ENCODE results near the gene TMED9. TPM values are rescaled to one million over a fixed set of nuclear protein-coding genes. Genes with fewer than 3 reads are reported as not detected.

Gene TMED9
- total RNA-seq, 4 donors from 2014 or later = 34.4 to 85.9 (median 70.9) TPM

DNA sequence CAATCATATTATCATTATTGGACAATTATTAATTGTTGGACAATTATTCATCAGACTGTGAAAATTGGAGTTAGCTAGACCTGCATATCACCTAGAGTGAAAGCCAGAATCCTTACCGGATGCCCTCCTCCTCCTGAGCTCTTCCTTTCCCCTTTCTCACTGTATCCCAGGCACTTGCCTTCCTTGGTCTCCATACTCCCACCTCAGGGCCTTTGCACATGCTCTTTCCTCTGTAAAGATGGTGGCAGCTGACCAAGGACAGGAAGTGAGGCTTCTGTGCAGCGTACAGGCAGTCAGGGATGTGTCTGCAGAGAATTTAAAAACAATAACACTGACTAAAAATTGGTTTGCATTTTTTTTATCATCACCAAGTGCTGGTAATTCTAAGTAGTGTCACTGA lies 22.1 kb upstream of the TMED9 start:
- no peaks in the 10 kb centered on the region for H3K36me3 ChIP-seq
- no peaks in the 10 kb centered on the region for H3K9me3 ChIP-seq
- H3K4me1 ChIP-seq = no peaks in the 10 kb centered on the region
- no peak overlapping the region for H3K27ac ChIP-seq
- intact Hi-C loops (cut with DNase I; ENCODE audit: low total_unique reads) (no loop called here), in situ Hi-C loops (cut with MboI; ENCODE audit: low pct_ligation_motif_present in 1 of 4, low pct_unique_long_range_greater_than_20kb in 1 of 4, low sequenced_read_pairs in 3 of 4) (no loop called here)
- H3K27me3 ChIP-seq = no peaks in the 10 kb centered on the region
- no peak overlapping the region for H3K4me3 ChIP-seq
- TF ChIP-seq POLR2AphosphoS5 (IDR thresholded peaks at IDR 0.05) (no peak), POLR2A (IDR thresholded peaks at IDR 0.05) (no peak), EP300 (IDR thresholded peaks at IDR 0.05; ENCODE audit: low read depth) (no peak)
- TF ChIP-seq, protein P1, sequence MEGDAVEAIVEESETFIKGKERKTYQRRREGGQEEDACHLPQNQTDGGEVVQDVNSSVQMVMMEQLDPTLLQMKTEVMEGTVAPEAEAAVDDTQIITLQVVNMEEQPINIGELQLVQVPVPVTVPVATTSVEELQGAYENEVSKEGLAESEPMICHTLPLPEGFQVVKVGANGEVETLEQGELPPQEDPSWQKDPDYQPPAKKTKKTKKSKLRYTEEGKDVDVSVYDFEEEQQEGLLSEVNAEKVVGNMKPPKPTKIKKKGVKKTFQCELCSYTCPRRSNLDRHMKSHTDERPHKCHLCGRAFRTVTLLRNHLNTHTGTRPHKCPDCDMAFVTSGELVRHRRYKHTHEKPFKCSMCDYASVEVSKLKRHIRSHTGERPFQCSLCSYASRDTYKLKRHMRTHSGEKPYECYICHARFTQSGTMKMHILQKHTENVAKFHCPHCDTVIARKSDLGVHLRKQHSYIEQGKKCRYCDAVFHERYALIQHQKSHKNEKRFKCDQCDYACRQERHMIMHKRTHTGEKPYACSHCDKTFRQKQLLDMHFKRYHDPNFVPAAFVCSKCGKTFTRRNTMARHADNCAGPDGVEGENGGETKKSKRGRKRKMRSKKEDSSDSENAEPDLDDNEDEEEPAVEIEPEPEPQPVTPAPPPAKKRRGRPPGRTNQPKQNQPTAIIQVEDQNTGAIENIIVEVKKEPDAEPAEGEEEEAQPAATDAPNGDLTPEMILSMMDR (IDR thresholded peaks at IDR 0.05) = no peak
- 69 to 87% methylated on average over 2 of the region's 2 CpGs for WGBS, 2 donors (ENCODE audit: low coverage in 1 of 2)
- no peak for DNase-seq

DNA sequence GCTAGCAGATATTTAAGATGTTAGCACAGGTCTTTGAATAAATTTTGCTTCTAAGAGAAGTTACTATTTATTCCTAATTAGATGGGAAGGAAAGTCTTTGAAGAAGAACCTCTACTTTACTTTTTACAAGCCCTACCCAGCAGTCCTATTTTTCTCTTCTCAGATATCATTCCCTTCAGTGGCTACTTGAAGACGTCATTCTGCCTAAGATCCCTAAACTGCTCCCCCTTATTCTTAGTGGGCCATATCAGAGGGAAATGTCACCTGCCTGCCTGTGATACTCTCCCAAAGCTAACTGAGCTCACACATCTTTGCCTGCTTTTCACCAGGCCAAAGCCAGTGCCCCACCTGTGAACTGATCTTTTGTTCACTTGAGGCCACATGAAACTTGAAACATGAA lies 16.5 kb upstream of the TMED9 start:
- H3K4me3 ChIP-seq = no peak overlapping the region
- intact Hi-C loops (cut with DNase I; ENCODE audit: low total_unique reads) (no loop called here), in situ Hi-C loops (cut with MboI; ENCODE audit: low pct_ligation_motif_present in 1 of 4, low pct_unique_long_range_greater_than_20kb in 1 of 4, low sequenced_read_pairs in 3 of 4) (no loop called here)
- no peaks in the 10 kb centered on the region for H3K27me3 ChIP-seq
- H3K4me1 ChIP-seq = no peaks in the 10 kb centered on the region
- H3K9me3 ChIP-seq = no peaks in the 10 kb centered on the region
- H3K27ac ChIP-seq = no peak overlapping the region
- TF ChIP-seq POLR2A (IDR thresholded peaks at IDR 0.05) = no peak
- TF ChIP-seq POLR2AphosphoS5 (IDR thresholded peaks at IDR 0.05) = no peak
- TF ChIP-seq, protein P1 (IDR thresholded peaks at IDR 0.05) = no peak
- TF ChIP-seq EP300 (IDR thresholded peaks at IDR 0.05; ENCODE audit: low read depth) = no peak
- WGBS, 2 donors (ENCODE audit: low coverage in 1 of 2) = 58 to 80% methylated on average over 1 of the region's 1 CpG
- no peak for DNase-seq
- no peaks in the 10 kb centered on the region for H3K36me3 ChIP-seq

DNA sequence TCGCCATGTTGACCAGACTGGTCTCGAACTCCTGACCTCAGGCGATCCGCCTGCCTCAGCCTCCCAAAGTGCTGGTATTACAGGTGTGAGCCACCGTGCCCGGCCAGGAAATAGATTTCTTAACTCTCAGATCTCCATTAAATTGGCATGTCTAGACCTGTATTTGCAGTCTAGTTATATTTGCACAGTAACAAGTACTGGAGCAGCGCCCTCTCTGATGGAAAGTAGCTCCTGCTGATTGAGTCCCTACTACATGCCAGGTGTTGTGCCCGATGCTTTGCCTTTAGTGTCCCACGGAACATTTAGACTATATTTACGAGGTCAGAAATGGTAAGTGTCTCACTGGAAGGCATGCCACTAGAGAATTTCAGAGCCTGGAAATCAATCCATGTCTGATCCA lies 15.8 kb upstream of the TMED9 start:
- no peak overlapping the region for H3K4me3 ChIP-seq
- no peak overlapping the region for H3K27ac ChIP-seq
- H3K9me3 ChIP-seq = no peaks in the 10 kb centered on the region
- H3K27me3 ChIP-seq = no peaks in the 10 kb centered on the region
- no peak for TF ChIP-seq POLR2A (IDR thresholded peaks at IDR 0.05)
- TF ChIP-seq, protein P1 (IDR thresholded peaks at IDR 0.05) = no peak
- no peak for TF ChIP-seq EP300 (IDR thresholded peaks at IDR 0.05; ENCODE audit: low read depth)
- TF ChIP-seq POLR2AphosphoS5 (IDR thresholded peaks at IDR 0.05) = no peak
- H3K36me3 ChIP-seq = no peaks in the 10 kb centered on the region
- DNase-seq = no peak
- in situ Hi-C loops (cut with MboI; ENCODE audit: low pct_ligation_motif_present in 1 of 4, low pct_unique_long_range_greater_than_20kb in 1 of 4, low sequenced_read_pairs in 3 of 4) (no loop called here), intact Hi-C loops (cut with DNase I; ENCODE audit: low total_unique reads) (no loop called here)
- no peaks in the 10 kb centered on the region for H3K4me1 ChIP-seq
- WGBS, 2 donors (ENCODE audit: low coverage in 1 of 2) = 72 to 80% methylated on average over 1 to 10 of the region's 10 CpGs

DNA sequence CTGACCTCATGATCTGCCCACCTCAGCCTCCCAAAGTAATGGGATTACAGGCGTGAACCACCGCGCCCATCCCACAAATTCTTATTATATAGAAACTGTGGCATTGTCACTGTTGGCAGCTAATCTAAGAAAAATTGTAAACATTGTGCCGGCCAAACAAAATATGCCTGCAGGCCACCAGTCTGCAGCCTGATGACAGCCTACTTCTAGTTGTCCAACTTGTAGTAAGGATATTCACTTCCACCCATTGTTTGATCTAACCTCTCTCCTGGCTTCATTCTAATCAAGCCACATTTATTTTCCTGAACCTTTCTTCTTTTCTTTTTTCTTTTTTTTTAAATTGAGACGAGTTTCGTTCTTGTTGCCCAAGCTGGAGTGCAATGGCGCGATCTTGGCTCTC lies 13.7 kb upstream of the TMED9 start:
- TF ChIP-seq EP300 (IDR thresholded peaks at IDR 0.05; ENCODE audit: low read depth) (no peak), POLR2AphosphoS5 (IDR thresholded peaks at IDR 0.05) (no peak), POLR2A (IDR thresholded peaks at IDR 0.05) (no peak)
- TF ChIP-seq, protein P1 (IDR thresholded peaks at IDR 0.05) = no peak
- WGBS, 2 donors (ENCODE audit: low coverage in 1 of 2) = 92 to 97% methylated on average over 4 to 8 of the region's 8 CpGs
- Histone ChIP-seq H3K9me3 (no peaks in the 10 kb centered on the region), H3K27ac (no peak overlapping the region), H3K36me3 (no peaks in the 10 kb centered on the region), H3K4me1 (no peaks in the 10 kb centered on the region), H3K27me3 (no peaks in the 10 kb centered on the region), H3K4me3 (no peak overlapping the region)
- no peak for DNase-seq
- in situ Hi-C loops (cut with MboI; ENCODE audit: low pct_ligation_motif_present in 1 of 4, low pct_unique_long_range_greater_than_20kb in 1 of 4, low sequenced_read_pairs in 3 of 4) (no loop called here), intact Hi-C loops (cut with DNase I; ENCODE audit: low total_unique reads) (no loop called here)

Data from transverse colon (tissue), 4 donors.